Tibial nerve (tissue), 4 donors: ENCODE results near the gene HIP1.

Experiments
- CTCF ChIP-seq, 5 experiments: fragments of 200-600 bp in 3 of 5; fragments of 450-650 bp in 2 of 5; sonication (generic) in 3 of 5; IDR thresholded peaks; one replicate each; pipeline ENCODE4 v1.5.1; 2016 to 2019; ENCODE audit warnings: antibody characterized with exemption in 5 of 5, mild to moderate bottlenecking in 3 of 5, moderate library complexity in 2 of 5
- EP300 ChIP-seq, 2 donors: sonication (generic); formaldehyde crosslinking; IDR thresholded peaks; one replicate each; pipeline ENCODE4 v1.6.1; 2017; ENCODE audit warnings: antibody characterized with exemption in 2 of 2, mild to moderate bottlenecking in 1 of 2
- POLR2A ChIP-seq, 2 donors: fragments of 450-650 bp; IDR thresholded peaks; one replicate each; pipeline ENCODE4 v1.6.1; 2017; ENCODE audit warnings: antibody characterized with exemption in 2 of 2, mild to moderate bottlenecking in 2 of 2, moderate library complexity in 2 of 2

GRCh38 chr7:75599244-75599781, 139.4 kb downstream of the HIP1 start:
- peak in 1 of 5 experiments; percentile 12 for TF ChIP-seq CTCF (IDR thresholded peaks at IDR 0.05)
- peak in 1 of 2 donors; percentile 29 for TF ChIP-seq POLR2A (IDR thresholded peaks at IDR 0.05)
- peak; percentile 41 to 78 for TF ChIP-seq EP300 (IDR thresholded peaks at IDR 0.05)
